ENCODE measurements around the gene MTG2. TPM values are rescaled to one million over a fixed set of nuclear protein-coding genes. Genes with fewer than 3 reads are reported as not detected.

MTG2 gene
- polyA plus RNA-seq, 10 donors = 18.3 to 28.3 (median 24.7) TPM

DNA sequence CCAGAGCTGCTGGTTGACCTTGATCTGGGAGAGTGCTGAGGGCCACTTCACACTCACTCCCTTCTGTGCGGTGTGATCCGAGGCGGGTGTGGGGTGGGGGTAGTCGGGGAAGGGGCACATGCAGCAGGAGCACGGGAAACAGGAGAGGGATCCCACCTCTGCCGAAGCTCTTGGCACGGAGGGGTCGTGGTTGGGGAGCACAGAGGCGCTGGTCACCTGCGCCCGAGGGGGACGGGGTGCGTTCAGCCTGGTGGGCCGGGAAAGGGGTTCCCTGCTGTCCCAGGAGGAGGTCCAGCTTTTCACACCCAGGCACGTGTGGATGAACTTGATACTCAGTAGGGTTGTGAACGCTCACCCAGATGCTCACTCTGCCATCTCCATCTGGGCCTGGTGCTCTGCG lies 22.0 kb upstream of the MTG2 start:
- DNase-seq = no peak

DNA sequence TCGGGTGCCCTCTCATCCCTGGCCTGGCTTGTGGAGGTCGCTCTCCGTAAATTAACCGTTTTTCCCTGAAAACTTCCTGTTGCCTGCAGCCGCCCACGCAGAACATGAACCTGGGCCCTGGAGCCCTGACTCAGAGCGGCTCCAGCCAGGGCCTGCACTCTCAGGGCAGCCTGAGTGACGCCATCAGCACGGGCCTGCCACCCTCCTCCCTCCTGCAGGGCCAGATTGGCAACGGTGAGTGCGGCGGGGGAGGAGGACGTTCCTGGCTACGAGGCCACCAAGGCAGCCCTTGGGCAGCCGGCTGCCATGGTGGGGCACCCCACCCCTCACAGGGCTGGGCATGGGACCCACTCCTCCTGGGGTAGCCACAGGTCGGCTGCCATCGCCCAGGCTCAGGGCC lies 21.5 kb upstream of the MTG2 start:
- no peak for DNase-seq

DNA sequence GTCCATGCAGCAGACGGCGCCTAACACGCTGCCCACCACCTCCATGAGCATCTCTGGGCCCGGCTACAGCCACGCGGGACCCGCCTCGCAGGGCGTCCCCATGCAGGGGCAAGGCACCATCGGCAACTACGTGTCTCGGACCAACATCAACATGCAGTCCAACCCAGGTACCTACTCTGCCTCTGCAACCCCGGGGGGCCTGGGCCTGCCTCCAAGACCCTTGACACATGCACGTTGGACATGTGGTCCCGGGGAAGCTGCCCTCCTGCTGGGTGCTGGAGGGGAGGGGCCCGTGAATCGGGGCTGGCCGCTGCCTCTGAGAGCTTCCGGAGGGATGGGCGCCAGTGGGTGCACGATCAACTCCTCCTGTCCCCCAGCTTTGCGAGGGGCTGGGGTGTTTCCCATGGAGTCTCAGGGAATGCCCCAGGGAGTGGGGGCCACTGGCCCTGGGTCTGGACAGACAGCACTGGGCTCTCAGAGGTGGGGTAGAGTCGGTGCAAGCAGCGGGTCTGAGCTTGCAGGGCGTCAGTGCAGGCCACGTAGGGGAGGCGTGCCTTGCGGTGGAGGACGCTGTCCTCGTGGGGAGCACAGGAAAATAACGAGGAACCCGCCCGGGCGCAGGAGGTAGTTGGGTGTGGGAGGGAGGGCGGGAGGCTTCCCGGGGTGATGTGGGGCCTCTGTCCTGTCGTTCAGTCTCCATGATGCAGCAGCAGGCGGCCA lies 19.9 kb upstream of the MTG2 start:
- DNase-seq = no peak

DNA sequence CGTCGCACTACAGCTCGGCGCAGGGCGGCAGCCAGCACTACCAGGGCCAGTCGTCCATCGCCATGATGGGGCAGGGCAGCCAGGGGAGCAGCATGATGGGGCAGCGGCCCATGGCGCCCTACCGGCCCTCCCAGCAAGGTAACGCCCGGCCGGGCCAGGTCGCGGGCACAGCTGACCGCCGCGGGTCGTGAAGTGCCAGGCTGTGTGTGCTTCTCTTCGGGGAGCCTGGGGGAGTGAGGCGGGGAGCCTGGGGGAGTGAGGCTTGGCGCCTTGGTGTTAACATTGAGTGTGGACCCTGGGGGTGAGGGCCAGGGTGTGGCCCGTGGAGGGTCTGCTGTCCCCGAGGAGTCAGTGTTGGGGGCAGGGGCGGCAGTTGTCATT lies 19.4 kb upstream of the MTG2 start:
- no peak for DNase-seq

DNA sequence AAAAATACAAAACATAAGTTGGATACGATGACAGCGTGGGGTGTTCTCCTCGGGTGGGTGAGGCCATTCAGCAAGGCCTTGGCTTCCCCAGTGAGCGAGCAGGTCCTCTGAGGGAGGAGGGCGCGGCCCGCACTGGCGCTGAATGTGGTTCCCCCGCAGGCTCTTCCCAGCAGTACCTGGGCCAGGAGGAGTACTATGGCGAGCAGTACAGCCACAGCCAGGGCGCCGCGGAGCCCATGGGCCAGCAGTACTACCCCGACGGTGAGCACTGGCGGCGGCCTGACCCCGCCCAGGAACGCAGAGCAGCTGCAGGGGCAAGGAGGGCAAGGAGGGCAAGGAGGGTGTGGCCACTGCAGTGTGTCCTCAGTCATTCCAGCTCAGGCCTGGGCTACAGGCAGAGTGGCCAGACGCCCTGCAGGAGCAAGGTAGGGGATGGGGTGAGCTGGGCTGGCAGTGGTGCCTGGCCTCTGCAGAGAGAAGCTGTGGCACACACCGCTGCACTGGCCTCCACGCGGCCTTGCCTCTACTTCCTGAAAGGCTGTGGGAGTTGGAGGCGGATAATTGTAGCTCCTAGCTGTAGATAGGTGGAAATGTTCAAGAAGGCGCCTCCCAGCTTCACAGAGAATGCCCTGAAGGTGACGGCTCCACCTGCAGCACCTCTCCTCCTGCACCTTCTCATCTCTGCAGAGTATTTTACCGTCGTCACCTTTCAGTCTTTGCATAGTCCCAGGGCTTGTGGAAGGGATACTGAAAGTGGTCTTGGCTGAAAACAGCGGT lies 18.7 kb upstream of the MTG2 start:
- no peak for DNase-seq

DNA sequence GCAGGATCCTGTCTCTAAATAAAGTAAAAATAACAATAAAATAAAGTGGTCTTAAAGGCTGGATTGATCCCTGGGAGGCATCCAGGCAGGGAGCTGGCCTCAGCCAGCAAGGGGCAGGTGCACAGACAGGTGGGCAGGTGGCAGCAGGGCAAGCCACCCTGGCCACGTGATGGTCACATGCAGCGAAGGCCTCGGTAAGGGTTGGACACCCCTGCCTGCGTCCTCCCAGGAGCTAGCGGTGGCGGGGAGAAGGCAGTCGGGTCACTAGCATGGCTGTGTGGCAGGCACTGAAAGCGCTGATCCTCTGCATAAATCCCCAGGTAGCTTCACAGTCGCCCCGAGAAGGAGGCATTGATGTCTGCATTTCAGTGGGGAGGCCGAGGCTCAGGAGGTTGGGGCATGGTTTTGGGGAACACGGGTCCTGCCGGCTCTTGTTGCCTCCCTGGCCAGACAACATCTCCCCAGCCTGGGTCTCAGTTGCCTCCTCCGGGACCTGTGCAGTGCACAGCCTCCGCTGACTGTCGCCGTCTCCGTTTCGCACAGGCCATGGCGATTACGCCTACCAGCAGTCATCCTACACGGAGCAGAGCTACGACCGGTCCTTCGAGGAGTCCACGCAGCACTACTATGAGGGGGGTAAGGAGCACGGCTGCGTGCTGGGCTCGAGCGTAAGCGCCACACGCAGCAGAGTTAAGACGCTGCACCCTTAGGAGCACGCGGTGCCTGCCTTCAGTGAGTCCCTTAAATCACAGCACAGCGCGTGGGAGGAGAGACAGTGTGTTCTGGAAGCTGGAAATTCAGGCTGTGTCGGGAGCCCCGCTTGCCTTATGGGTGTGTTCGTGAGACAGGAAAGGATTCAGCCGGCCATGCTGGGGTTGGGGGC lies 17.7 kb upstream of the MTG2 start:
- no peak for DNase-seq

DNA sequence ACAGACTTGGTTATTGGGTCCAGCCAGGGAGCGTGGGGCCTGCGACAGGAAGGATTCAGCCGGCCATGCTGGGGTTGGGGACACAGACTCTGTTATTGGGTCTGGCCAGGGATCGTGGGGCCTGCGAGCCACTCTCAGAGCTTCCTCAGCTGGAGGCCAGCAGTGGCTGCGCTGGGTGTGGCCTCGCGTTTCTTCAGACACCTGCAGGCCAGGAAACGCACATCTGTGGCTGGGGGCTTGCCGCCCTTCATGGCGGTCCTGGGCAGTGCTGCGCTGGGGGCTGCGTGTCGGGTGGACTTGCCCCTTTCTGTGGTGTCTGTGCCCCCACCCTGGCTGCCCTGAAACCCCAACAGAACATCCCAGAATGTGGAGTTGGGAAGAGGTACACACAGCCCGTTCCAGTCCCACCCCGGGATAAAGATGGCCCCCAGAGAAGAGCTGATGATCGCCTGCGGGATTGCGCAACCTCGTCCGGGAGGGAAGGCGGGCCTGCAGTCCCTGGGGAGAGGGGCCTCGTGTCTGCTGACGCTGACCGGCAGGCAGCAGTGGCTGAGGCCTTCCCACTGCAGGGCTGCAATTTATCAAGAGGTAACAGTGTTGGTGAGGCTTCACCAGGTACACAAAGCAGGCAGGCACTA lies 16.9 kb upstream of the MTG2 start:
- no peak for DNase-seq

DNA sequence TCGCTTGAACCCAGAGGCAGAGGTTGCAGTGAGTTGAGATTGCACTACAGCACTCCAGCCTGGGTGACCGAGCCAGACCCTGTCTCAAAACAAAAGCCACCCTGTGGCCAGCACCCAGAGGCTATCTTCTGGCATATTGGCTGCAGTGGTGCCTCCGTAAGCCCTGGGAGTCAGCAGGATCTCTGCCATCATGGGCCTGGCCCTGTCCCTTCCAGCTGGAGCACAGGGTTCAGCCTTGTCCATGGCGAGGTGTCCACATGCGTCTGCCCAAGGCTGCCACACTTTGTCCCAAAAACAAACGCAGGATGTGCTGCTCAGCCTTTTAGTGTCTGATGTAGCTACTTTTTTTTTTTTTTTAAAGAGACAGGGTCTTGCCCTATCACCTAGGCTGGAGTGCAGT lies 15.4 kb upstream of the MTG2 start:
- no peak for DNase-seq

DNA sequence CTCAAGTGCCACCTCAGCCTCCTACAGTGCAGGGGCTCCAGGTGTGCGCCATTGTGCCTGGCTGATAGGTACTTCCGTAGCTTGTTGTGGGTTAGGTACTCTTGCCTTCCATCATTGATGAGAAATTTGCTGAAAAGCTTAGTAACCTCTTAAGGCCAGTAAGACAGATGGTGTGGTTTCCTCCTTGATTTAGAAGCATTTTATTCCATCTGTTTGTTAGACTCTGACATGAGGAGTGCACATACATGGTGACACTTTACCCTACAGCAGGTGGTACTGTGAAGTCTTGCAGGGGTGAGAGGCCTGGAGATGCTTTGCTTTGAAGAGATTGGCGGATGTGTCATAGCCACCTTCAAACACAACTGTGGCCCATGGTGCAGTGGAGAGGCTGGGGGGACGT lies 14.8 kb upstream of the MTG2 start:
- DNase-seq = no peak

DNA sequence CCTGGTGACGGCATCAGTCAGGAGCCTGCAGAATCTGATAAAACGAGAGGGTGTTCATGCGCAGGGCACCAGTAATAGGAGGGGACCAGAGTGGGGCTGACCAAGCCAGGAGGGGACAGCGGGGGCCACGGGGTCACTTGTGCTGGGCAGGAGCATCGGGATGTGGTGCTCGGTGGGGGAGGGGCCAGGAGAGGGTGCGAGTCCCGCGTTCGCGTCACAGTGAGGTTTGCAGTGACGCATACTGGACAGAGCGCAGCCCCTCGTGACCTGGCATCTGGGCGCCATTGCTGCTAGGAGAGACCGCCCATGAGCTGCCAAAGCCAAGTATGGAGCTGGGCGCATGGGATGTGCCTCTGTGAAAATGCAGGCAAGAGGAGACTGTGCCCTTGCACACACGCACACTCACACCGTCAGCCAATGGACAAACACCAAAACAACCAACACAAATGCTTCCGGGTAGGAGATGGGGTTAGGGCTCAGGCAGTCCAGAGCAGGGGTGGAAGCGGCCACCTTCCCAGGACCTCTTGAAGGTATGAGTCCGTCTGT lies 13.9 kb upstream of the MTG2 start:
- no peak for DNase-seq

DNA sequence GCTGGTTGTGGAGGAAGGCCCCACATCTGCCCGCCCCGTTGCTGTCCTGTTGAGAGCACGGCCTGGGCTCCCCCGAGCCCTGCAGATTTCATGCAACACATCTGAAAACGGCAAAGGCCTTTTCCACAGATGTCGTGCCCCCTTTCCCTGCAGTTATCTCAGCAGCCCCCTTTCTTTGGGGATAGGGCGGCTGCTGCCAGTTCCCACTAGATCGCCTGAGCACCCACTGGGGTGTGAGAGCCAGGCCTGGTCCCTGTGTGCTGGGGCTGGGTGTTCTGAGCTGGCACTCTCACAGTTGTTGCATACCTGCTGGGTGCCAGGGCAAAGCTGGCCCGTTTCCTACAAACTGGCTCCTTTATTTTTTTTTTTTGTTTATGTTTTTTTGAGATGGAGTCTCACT lies 12.3 kb upstream of the MTG2 start:
- DNase-seq = no peak

DNA sequence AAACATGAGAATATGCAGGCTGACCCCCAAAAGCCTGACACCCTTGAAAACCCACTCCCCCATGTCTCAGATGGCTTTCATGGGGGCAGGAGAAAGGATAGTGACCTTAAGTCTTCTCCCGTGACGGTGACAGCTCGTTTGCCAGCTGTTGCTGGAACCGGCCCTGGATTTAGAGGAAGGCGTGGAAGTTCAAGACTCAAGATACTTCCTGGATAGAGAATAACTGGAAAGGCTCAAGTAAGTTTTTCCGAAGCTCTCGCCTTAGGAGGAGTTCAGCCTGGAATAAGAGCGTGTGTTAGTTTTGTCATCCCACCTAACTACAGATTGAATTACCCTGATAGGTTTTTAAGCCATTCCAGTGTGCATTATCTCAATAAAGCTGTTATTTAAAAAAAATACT lies 11.6 kb upstream of the MTG2 start:
- DNase-seq = no peak

DNA sequence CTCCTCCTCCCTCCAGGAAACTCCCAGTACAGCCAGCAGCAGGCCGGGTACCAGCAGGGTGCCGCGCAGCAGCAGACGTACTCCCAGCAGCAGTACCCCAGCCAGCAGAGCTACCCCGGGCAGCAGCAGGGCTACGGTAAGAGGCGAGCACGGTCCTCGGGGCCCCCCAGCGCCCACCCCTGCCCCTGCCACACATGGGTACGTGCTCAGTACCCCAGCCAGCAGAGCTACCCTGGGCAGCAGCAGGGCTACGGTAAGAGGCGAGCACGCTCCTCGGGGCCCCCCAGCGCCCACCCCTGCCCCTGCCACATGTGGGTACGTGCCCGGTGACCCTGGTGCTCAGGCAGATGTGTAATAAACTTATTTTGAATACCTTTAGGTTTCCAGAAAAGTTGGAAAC lies 10.2 kb upstream of the MTG2 start:
- no peak for DNase-seq

DNA sequence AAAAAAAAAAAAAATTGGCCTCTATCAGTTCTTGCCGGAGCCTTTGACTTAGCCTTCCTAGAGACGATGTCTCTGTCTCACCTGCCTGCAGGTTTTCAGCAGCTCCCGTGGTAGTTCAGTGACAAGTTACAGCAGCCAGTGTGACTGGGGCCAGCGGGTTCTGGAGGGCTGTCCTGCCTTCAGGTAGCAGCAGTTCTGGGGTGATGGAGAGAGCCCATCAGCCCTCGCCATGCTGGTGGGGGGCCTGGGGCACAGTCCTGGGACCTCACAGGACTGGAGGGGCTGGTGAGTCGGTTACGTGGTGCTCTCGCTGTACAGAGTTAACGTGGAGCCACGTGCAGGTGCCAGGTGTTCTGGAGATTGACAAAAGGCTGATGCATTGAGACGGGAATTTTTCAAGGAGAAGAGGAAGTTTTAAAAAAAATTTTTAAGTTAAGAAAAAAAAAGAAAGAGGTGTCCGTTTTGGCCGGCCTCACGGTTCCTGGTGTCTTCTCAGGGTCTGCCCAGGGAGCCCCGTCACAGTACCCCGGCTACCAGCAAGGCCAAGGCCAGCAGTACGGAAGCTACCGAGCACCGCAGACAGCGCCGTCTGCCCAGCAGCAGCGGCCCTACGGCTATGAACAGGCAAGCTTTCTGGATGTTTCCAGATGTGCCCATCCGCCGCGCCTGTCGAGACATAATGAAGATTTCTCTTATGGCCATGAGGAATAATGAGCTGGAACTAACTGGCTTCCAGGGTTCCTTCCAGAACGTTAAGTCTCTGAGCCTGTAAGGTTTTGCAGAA lies 8.6 kb upstream of the MTG2 start:
- no peak for DNase-seq

DNA sequence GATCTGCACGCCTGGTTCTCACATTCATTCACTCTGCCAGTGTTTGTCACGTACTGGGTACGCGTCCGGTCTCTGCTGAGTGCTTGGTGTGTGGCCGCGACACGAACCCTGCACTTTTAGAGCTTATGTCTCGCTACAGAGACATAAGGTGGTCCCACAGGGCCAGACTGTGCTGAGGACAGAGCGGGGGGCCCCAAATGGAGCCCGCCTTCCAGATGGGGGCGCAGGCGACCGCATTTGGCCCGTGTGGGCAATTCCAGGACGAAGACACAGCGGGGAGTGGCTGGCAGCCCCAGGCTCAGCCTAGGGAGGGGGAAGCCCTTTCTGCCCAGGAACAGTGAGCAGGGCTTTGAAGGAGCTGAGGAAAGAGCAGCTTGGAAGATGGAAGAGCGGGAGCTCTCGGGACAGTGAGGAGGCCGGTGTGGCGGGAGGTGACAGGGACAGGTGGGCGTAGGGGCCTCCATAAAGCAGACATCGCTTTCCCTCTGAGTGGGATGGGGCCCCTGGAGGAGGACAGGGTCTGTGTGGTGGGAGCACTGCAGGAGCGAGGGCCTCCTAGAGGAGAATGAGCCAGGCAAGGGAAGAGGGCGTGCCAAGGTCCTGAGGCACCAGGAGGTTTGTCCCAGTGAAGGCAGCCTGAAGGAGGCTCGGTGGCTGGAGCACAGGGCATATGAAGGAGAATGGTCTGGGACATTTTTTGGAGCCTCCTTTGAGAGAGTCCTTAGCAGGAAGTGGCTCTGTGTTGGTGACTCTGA lies 7.8 kb upstream of the MTG2 start:
- no peak for DNase-seq

DNA sequence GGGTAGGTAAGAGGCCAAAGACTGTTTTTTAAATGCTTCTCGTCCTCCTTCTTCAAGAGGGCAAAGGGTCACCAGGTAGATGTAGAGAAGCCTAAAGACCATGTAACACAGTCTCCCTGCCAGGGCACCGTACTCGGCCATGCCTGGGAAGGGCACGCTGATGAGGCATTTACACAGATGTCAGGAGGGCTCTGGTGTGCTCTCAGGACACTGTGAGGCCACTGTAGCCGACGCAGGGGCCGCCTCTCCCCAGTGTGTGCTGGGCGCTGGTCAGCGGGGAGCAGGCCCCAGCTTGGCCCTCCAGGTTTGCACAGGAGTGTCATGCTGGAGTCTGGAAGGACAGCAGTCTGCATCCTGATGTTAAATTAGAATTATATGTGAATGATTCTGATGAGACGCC lies 7.1 kb upstream of the MTG2 start:
- no peak for DNase-seq

DNA sequence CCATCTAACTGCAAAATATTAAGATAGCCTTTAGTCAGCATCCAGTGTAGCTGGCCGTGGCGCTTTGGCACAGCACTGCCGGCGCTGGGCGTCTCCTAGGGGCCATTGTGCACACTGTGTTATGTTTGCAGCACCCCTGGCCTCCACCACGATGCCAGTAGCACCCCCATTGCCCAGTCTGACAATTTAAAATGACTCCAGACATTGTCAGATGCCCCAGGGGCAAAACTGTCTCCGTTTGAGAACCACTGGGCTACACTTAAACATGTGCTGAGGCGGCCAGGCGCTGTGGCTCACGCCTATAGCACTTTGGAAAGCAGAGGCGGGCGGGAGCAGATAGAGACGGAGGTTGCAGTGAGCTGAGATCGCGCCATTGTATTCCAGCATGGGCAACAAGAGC lies 6.0 kb upstream of the MTG2 start:
- DNase-seq = no peak

DNA sequence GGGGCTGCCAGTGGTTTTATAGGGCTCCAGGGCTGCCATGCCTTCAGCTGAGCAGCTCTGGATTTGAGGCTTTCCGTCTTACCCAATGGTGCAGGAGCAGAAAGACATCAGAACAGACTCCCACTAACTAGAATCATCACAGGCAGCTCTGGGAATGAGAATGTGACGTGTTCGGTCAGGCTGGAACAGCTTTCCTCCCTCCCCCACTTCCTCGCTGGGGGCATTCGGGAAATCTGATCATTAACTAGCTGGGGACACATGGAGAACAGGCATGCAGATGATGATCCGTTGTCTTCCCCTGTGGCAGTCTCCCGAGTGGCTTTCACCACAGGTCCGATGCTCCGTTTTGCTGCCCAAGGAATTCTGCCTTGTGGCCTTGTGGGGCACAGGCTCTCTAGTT lies 5.5 kb upstream of the MTG2 start:
- no peak for DNase-seq

DNA sequence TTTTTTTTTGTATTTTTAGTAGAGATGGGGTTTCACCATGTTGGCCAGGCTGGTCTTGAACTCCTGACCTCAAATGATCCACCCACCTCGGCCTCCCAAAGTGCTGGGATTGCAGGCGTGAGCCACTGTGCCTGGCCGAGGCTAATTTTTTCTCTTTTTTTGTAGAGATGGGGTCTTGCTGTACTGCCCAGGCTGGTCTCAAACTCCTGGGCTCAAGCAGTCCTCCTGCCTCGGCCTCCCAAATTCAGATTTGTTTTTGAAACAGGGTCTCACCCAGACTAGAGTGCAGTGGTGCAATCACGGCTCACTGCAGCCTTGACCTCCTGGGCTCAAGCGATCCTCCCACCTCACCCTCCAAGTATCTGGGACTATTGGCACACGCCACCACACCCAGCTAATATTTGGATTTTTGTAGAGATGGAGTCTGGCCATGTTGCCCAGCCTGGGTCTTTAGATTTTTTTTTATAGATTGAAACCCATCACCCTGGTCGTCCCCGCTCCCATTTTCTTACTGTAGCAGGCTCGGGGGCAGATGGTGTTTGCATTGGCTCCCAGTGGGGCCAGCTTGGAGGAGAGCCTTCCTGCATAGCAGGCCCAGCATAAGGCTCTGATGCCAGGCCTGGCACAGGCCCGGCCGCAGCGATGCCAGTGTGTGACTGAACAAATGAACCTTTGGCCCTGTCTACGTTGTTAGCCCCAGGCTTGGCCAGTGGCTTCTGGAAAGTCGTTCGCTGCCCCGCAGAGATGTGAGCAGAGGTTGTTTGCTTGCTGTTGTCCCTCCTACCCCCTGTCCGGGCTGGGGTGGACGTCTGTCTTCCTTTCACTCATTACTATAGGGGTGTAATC lies 4.3 kb upstream of the MTG2 start:
- no peak for DNase-seq

DNA sequence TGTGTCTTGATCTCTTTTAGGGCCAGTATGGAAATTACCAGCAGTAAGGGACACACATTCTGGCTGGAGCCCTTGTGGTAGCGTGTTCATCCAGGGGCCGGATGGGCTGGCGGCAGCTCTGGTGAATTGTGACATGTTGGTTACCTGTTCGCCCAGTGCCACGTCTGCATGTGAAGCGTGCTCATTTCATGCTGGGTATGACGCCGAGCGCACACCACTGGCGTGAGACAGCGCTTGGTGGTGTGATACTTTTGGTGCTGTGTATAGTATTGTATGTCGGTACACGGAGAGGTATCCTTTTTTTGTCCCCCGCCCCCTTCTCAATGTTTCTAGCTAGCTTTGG lies 3.7 kb upstream of the MTG2 start:
- no peak for DNase-seq

Measured in muscle of back (tissue), 11 donors.